GM18499 (cell line): ENCODE data around the gene PTER.

ENCODE experiments used
- ATAC-seq: cut with Tn5 transposase; IDR thresholded peaks from one replicate; pipeline ENCODE4 v1.9.1; 2021; ENCODE audit warnings: moderate number of reproducible peaks; ENCODE audit not compliant: insufficient read depth, unreplicated experiment

The PTER gene

GRCh38 chr10:16527452-16527851 is 90.6 kb downstream of the PTER start:
- no peak for ATAC-seq

GRCh38 chr10:16529853-16530252 is 93.0 kb downstream of the PTER start:
- ATAC-seq: no peak

GRCh38 chr10:16536155-16536554 is 99.3 kb downstream of the PTER start:
- no peak for ATAC-seq

- ATAC-seq: no peak
These were observed 107.3 kb downstream of the PTER start for GRCh38 chr10:16544099-16544498.

- ATAC-seq: no peak
These were observed 107.8 kb downstream of the PTER start for GRCh38 chr10:16544591-16544990.

- ATAC-seq: no peak
These were observed 108.4 kb downstream of the PTER start for GRCh38 chr10:16545116-16545736.

- ATAC-seq: no peak
These were observed 111.2 kb downstream of the PTER start for GRCh38 chr10:16547973-16548372.

GRCh38 chr10:16559236-16559773 is 122.5 kb downstream of the PTER start:
- ATAC-seq: no peak

GRCh38 chr10:16562891-16563290 is 126.1 kb downstream of the PTER start:
- ATAC-seq: no peak
